Adrenal gland (tissue), 12 donors: Measurements from ENCODE around the gene ANTXR1. TPM values are rescaled to one million over a fixed set of nuclear protein-coding genes. Genes with fewer than 3 reads are reported as not detected.

ENCODE experiments used
- DNase-seq, 7 donors: peaks; one replicate each; pipeline ENCODE4 v3.0.0-alpha.2; 2019 to 2020
- H3K27ac ChIP-seq, 5 donors: fragments of 200-600 bp; sonication (generic) in 4 of 5; 1 replicate in 3 of 5; 2 replicates in 2 of 5; pipeline versions ENCODE4 v1.5.1 to v1.8.0; 2016 to 2020; ENCODE audit warnings: mild to moderate bottlenecking in 1 of 5
- H3K27me3 ChIP-seq: fragments of 200-600 bp; 2 replicates; pipeline ENCODE4 v1.8.0; 2021
- H3K36me3 ChIP-seq, 2 donors: fragments of 200-600 bp; replicated peaks in 1 of 2; 1 replicate in 1 of 2; 2 replicates in 1 of 2; pipeline versions ENCODE4 v1.5.1 to v1.8.0; 2018 to 2022
- H3K4me1 ChIP-seq, 2 donors: fragments of 200-600 bp; replicated peaks in 1 of 2; 1 replicate in 1 of 2; 2 replicates in 1 of 2; pipeline versions ENCODE4 v1.5.1 to v1.8.0; 2018 to 2021
- H3K4me3 ChIP-seq, 4 donors: fragments of 200-600 bp; sonication (generic) in 3 of 4; one replicate each; pipeline ENCODE4 v1.5.1; 2016 to 2018
- H3K9me3 ChIP-seq, 3 donors: fragments of 200-600 bp; sonication (generic) in 1 of 3; replicated peaks in 1 of 3; 1 replicate in 2 of 3; 2 replicates in 1 of 3; pipeline versions ENCODE4 v1.5.1 to v1.8.0; 2016 to 2021
- POLR2A ChIP-seq, 2 donors: fragments of 450-650 bp; IDR thresholded peaks; one replicate each; pipeline ENCODE4 v1.6.1; 2017; ENCODE audit warnings: antibody characterized with exemption in 2 of 2, mild to moderate bottlenecking in 2 of 2, moderate library complexity in 1 of 2
- WGBS, 4 donors: extraction: QIAGEN DNeasy Blood & Tissue Kit in 2 of 4; methylation state at CpG; one replicate each; pipeline versions ENCODE4 v1.1.5 to v1.1.7; 2013 to 2017; 5-methylcytosine and 5-hydroxymethylcytosine counted together
- intact Hi-C, 2 donors: fragments of 100-400 bp; cut with DNase I; formaldehyde crosslinking; loops; one replicate each; pipeline versions ENCODE4 v1.14.1 to v1.15.0; 2022 to 2023
- polyA plus RNA-seq, 3 donors: library from polyadenylated mRNA; stranded (reverse); fragments of 200-250 nt in 2 of 3; fragments of 350-450 nt in 1 of 3; fragmentation: Illumina TruSeq in 1 of 3; extraction: RNeasy Lipid Tissue Mini Kit (QIAGEN cat#74804) in 1 of 3; gene quantifications; one replicate each; pipeline ENCODE4 v1.2.3, GENCODE V29; 2013 to 2014
- total RNA-seq, 9 donors: library from RNA; depleted of rRNA in 4 of 9; stranded (reverse); fragments of >200 nt in 4 of 9; fragments of 120-200 nt in 1 of 9; fragmentation: NEBNext Ultra II Directional in 1 of 9; extraction: Animal tissue kit (Norgen Biotek cat#: 25700) in 1 of 9; gene quantifications; one replicate each; pipeline versions ENCODE4 v1.1.0 to v1.2.4, GENCODE V29; 2013 to 2023
- TF ChIP-seq, protein P1 (sequence below), 6 experiments: fragments of 450-650 bp in 4 of 6; fragments of 200-600 bp in 2 of 6; sonication (generic) in 1 of 6; IDR thresholded peaks; 1 replicate in 5 of 6; 2 replicates in 1 of 6; pipeline versions ENCODE4 v1.5.1 to v1.8.0; 2016 to 2021; ENCODE audit warnings: antibody characterized with exemption in 6 of 6, mild to moderate bottlenecking in 2 of 6, moderate library complexity in 1 of 6
- donor health status: healthy with polysubstance abuse.
- donor health status: Bipolar disorder and iron deficiency.
- donor health status: DM: yes; HTN: yes; CAD: no.
- donor health status: DM: no; HTN: no; CAD: no.
- donor health status: DM: no; HTN: no; CAD: no.
- donor health status: DM: yes; HTN: yes; CAD: no.

The ANTXR1 gene
- total and polyA plus RNA-seq, 12 donors = 19.0 to 386 (median 119) TPM

DNA sequence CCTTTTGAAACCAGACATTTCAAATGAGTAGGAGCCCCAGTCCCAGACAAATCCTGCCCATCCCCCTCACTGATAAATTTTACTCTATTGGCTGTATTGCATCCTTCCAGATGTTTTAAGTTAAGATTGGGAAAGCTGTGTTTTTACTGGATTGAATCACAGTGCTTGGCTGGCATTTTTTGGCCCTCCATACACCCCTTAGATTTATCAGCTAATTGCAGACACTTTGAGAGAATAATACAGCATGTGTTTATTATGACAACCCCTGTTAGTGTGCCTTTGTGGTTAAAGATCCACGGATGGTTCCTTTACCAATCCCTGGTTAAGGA lies 74.9 kb downstream of the ANTXR1 start:
- Histone ChIP-seq H3K4me1 (peaks cover 11 to 41% of the 10 kb centered on the region in 2 donors), H3K9me3 (no peaks in the 10 kb centered on the region), H3K4me3 (no peak overlapping the region), H3K27ac (peak overlapping the region in 1 of 5 donors; percentile 41), H3K36me3 (peaks cover 0 to 9% of the 10 kb centered on the region in 2 donors), H3K27me3 (no peaks in the 10 kb centered on the region)
- 56 to 78% (median 65%) methylated on average over 1 of the region's 1 CpG for WGBS, 4 donors
- DNase-seq = no peak
- no peak for TF ChIP-seq POLR2A (IDR thresholded peaks at IDR 0.05)
- TF ChIP-seq, protein P1, sequence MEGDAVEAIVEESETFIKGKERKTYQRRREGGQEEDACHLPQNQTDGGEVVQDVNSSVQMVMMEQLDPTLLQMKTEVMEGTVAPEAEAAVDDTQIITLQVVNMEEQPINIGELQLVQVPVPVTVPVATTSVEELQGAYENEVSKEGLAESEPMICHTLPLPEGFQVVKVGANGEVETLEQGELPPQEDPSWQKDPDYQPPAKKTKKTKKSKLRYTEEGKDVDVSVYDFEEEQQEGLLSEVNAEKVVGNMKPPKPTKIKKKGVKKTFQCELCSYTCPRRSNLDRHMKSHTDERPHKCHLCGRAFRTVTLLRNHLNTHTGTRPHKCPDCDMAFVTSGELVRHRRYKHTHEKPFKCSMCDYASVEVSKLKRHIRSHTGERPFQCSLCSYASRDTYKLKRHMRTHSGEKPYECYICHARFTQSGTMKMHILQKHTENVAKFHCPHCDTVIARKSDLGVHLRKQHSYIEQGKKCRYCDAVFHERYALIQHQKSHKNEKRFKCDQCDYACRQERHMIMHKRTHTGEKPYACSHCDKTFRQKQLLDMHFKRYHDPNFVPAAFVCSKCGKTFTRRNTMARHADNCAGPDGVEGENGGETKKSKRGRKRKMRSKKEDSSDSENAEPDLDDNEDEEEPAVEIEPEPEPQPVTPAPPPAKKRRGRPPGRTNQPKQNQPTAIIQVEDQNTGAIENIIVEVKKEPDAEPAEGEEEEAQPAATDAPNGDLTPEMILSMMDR (IDR thresholded peaks at IDR 0.05) = no peak
- intact Hi-C loops = no loop called here

DNA sequence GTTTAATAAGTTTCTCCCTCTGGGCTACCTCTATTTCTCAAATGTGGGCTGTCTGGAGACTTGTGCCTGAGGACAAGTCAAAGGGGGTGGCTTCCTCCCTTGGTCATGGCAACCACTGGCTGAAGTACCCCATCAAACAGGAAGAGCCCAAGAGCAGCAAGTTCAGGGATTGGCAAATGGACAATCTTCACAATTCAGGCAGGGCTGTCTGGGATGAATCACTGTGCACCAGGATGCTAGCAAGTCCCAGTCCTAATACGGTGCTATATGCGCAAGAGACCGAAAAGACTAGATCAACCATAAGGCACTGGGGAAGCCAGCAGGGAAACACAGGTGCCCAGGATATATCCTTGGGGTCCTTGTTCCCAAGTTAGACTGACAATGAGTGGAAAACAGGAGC lies 75.5 kb downstream of the ANTXR1 start:
- intact Hi-C loops = no loop called here
- 88 to 97% (median 92%) methylated on average over 3 of the region's 3 CpGs for WGBS, 4 donors

DNA sequence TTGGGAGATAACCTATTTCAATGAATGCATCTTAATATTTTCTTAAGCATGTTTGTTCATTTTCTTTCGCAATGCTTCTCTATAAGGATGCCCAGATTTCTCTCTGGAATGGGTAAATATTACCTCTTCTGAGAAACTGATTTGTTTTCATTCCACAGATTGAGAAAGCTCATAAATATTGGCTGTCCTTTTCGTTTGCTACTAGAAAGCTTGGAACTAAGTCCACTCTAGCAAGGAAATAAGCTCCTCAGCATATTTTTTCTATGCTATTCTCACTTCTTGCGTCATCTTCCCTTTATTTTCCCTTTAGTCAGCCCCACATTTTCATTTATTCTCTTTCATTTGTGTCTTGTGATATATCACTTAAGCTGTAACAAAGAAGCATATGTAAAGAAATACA lies 76.3 kb downstream of the ANTXR1 start:
- peak overlapping the region in 1 of 5 donors; percentile 72 for H3K27ac ChIP-seq
- intact Hi-C loops = no loop called here
- no peak overlapping the region for H3K4me3 ChIP-seq
- TF ChIP-seq, protein P1 (IDR thresholded peaks at IDR 0.05) = no peak
- TF ChIP-seq POLR2A (IDR thresholded peaks at IDR 0.05) = no peak
- H3K36me3 ChIP-seq = peaks cover 0 to 9% of the 10 kb centered on the region in 2 donors
- no peaks in the 10 kb centered on the region for H3K27me3 ChIP-seq
- H3K4me1 ChIP-seq = peaks cover 6 to 27% of the 10 kb centered on the region in 2 donors
- DNase-seq = no peak
- 67 to 76% (median 70%) methylated on average over 3 of the region's 3 CpGs for WGBS, 4 donors
- H3K9me3 ChIP-seq = no peaks in the 10 kb centered on the region

More for the DNA sequence above, 75.5 kb downstream of the ANTXR1 start:
- Histone ChIP-seq H3K9me3 (no peaks in the 10 kb centered on the region), H3K4me1 (peaks cover 6 to 35% of the 10 kb centered on the region in 2 donors), H3K27ac (peak overlapping the region in 2 of 5 donors; percentile 39 to 42), H3K4me3 (no peak overlapping the region), H3K27me3 (no peaks in the 10 kb centered on the region), H3K36me3 (peaks cover 0 to 9% of the 10 kb centered on the region in 2 donors)
- DNase-seq = no peak
- TF ChIP-seq, protein P1 (IDR thresholded peaks at IDR 0.05) = no peak
- TF ChIP-seq POLR2A (IDR thresholded peaks at IDR 0.05) = no peak

DNA sequence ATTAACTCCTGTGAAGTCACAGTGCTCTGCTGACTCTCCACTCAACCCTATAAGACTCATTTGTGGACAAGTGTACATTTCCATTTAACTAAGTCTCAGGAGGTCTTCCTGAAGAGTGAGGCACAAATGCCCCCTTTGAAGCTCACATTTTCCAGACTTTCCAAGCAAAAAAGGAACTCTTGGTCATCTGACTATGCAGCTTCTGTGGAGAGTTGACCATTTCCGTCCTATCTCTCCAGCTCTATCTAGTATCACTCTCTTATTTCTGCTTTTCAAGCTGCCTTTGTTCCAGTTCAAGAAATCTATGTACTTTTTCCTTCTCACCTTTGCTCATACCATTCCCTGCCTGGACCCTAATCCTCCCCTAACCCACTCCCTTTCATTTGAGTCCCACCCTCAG lies 77.0 kb downstream of the ANTXR1 start:
- Histone ChIP-seq H3K27me3 (no peaks in the 10 kb centered on the region), H3K4me3 (no peak overlapping the region), H3K4me1 (peaks cover 6 to 27% of the 10 kb centered on the region in 2 donors), H3K9me3 (no peaks in the 10 kb centered on the region), H3K36me3 (peaks cover 0 to 9% of the 10 kb centered on the region in 2 donors), H3K27ac (peak overlapping the region in 2 of 5 donors; percentile 69 to 72)
- TF ChIP-seq POLR2A (IDR thresholded peaks at IDR 0.05) = no peak
- TF ChIP-seq, protein P1 (IDR thresholded peaks at IDR 0.05) = no peak
- no peak for DNase-seq
- WGBS, 4 donors = 72 to 94% (median 79%) methylated on average over 1 of the region's 1 CpG
- intact Hi-C loops = no loop called here
